HL-60 (cell line): ENCODE measurements around the gene ENKUR.
"Not testable (repeated sequence)": the region's sequence is repeated elsewhere in the genome, so short reads cannot be mapped to it uniquely, and the experiment has no call there.

Experiments used
- DNase-seq, 2 experiments: peaks; one replicate each; pipeline ENCODE4 v3.0.0-alpha.2; 2010 to 2020; ENCODE audit warnings: low read depth in 1 of 2, low spot score in 1 of 2
- H3K27ac ChIP-seq: fragments of 250-450 bp; sonication (Bioruptor Pico); replicated peaks from 2 replicates; pipeline ENCODE4 v1.5.1; 2020; ENCODE audit warnings: mild to moderate bottlenecking, moderate library complexity
- H3K27me3 ChIP-seq: fragments of 250-450 bp; sonication (Bioruptor Pico); 2 replicates; pipeline ENCODE4 v1.5.1; 2021; ENCODE audit warnings: mild to moderate bottlenecking, moderate library complexity; ENCODE audit not compliant: insufficient read depth, poor library complexity, severe bottlenecking
- H3K4me3 ChIP-seq: replicated peaks from 2 replicates; pipeline ENCODE4 v1.5.1; 2011; ENCODE audit warnings: mild to moderate bottlenecking, control low read depth, low read length; ENCODE audit not compliant: insufficient read depth
- CTCF ChIP-seq: IDR thresholded peaks from one replicate; pipeline ENCODE4 v1.5.1; 2011; ENCODE audit warnings: low read length, control low read depth, inconsistent platforms; ENCODE audit not compliant: insufficient read depth
- GABPA ChIP-seq: IDR thresholded peaks from 2 replicates; pipeline ENCODE4 v1.6.1; 2012; ENCODE audit warnings: low read depth
- POLR2AphosphoS5 ChIP-seq: IDR thresholded peaks from 2 replicates; pipeline ENCODE4 v1.6.1; 2012; ENCODE audit warnings: low read depth
- REST ChIP-seq: IDR thresholded peaks from 2 replicates; pipeline ENCODE4 v1.6.1; 2012; ENCODE audit warnings: low read depth; ENCODE audit not compliant: insufficient replicate concordance
- SPI1 ChIP-seq: IDR thresholded peaks from 2 replicates; pipeline ENCODE4 v1.6.1; 2012; ENCODE audit warnings: low read depth, mild to moderate bottlenecking, borderline replicate concordance

The ENKUR gene

DNA sequence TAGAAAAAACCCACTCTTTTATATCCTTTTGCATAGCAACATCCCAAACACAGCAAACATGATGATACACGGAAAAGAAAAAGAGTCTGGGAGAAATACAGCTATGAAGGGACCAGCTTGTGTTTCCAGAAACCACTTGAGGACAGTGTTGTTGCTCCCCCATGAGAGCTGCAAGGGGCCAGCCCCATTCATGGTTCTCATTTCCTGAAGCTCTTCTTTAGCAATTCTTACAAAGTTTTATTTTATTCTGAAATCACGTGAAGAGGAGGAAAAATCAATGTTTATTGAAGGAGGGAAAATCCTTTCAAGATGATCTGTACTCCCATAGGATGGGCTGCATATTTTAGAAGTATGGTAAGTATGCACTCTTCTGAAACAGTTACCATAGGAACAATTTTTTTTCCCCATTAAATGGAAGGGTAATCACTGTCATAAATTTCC lies 46.1 kb downstream of the ENKUR start:
- Histone ChIP-seq H3K27ac (no peak overlapping the region), H3K27me3 (no peaks in the 10 kb centered on the region), H3K4me3 (no peak overlapping the region)
- TF ChIP-seq REST, result no peak
- no peak for TF ChIP-seq GABPA
- no peak for TF ChIP-seq SPI1
- TF ChIP-seq CTCF, result no peak
- TF ChIP-seq POLR2AphosphoS5, result no peak
- no peak for DNase-seq

- H3K27me3 ChIP-seq, DNase-seq, H3K27ac ChIP-seq, H3K4me3 ChIP-seq: not testable (repeated sequence)
Observed at GRCh38 chr10:24968951-24969350, 47.0 kb downstream of the ENKUR start.

- Histone ChIP-seq H3K4me3 (no peak overlapping the region), H3K27me3 (no peaks in the 10 kb centered on the region), H3K27ac (no peak overlapping the region)
- no peak for DNase-seq
- no peak for TF ChIP-seq REST
- no peak for TF ChIP-seq GABPA
- TF ChIP-seq CTCF, result no peak
- no peak for TF ChIP-seq SPI1
- no peak for TF ChIP-seq POLR2AphosphoS5
Observed at GRCh38 chr10:24968349-24968748, 47.6 kb downstream of the ENKUR start.

DNA sequence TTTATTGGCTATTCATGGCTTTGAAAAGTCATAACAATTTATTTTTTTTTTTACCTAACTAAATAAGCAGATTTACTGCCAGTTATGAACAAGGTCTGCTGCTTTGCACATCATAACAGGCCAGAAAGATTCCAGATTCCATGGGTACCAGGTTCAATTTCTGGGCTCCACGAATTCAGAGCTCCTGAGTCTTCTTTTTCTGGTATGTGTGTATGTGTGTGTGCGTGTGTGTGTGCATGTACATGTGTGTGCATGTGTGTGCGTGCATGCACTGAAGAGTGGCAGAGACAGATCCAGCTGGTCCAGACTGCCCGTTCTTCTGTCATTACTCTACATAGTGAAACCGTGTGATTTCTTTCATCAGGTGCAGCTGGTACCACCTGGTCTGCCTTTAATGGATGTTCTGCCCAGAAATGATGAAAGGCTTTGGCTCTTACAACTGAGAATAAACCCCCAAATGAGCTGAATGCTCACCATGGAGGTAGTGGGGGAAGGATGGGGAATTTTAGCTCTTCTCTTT lies 48.9 kb downstream of the ENKUR start:
- TF ChIP-seq REST (no peak), POLR2AphosphoS5 (no peak), GABPA (no peak), CTCF (no peak), SPI1 (no peak)
- Histone ChIP-seq H3K27ac (no peak overlapping the region), H3K27me3 (no peaks in the 10 kb centered on the region), H3K4me3 (no peak overlapping the region)
- no peak for DNase-seq
